KMS-11 (cell line): ENCODE measurements around the gene SLC35A3.

ENCODE experiments used
- H2AFZ ChIP-seq: fragments of 200-600 bp; sonication (generic); 2 replicates; pipeline ENCODE4 v1.6.1; 2016; ENCODE audit warnings: antibody characterized with exemption, mixed run types, low read depth
- H3K27ac ChIP-seq: fragments of 200-600 bp; sonication (generic); 2 replicates; pipeline ENCODE4 v1.6.1; 2016; ENCODE audit warnings: mild to moderate bottlenecking, mixed run types
- H3K27me3 ChIP-seq: fragments of 200-600 bp; sonication (generic); 2 replicates; pipeline ENCODE4 v1.6.1; 2017; ENCODE audit warnings: mild to moderate bottlenecking, low read depth, mixed run types, moderate library complexity; ENCODE audit not compliant: insufficient read depth
- H3K36me3 ChIP-seq: fragments of 200-600 bp; sonication (generic); 2 replicates; pipeline ENCODE4 v1.6.1; 2017; ENCODE audit warnings: mild to moderate bottlenecking, mixed run types; ENCODE audit not compliant: insufficient read depth
- H3K4me1 ChIP-seq: fragments of 200-600 bp; sonication (generic); 2 replicates; pipeline ENCODE4 v1.6.1; 2016; ENCODE audit warnings: mild to moderate bottlenecking, low read depth, mixed run types; ENCODE audit not compliant: poor library complexity, severe bottlenecking
- H3K4me2 ChIP-seq: fragments of 200-600 bp; sonication (generic); 2 replicates; pipeline ENCODE4 v1.7.0; 2016; ENCODE audit warnings: mild to moderate bottlenecking, mixed run types
- H3K4me3 ChIP-seq: fragments of 200-600 bp; sonication (generic); IDR thresholded peaks from 2 replicates; pipeline ENCODE4 v1.6.1; 2017; ENCODE audit warnings: low read depth, low read length, mixed read lengths; ENCODE audit not compliant: insufficient read depth
- H3K79me2 ChIP-seq: fragments of 200-600 bp; sonication (generic); 2 replicates; pipeline ENCODE4 v1.6.1; 2016; ENCODE audit warnings: low read depth, mixed run types; ENCODE audit not compliant: insufficient read depth
- H3K9ac ChIP-seq: fragments of 200-600 bp; sonication (generic); 2 replicates; pipeline ENCODE4 v1.6.1; 2016; ENCODE audit warnings: mild to moderate bottlenecking, mixed run types
- H4K20me1 ChIP-seq: fragments of 200-600 bp; sonication (generic); 2 replicates; pipeline ENCODE4 v1.6.1; 2016; ENCODE audit warnings: mild to moderate bottlenecking, mixed run types; ENCODE audit not compliant: insufficient read depth
- CTCF ChIP-seq: fragments of 200-600 bp; sonication (generic); conservative IDR thresholded peaks from 2 replicates; pipeline ENCODE4 v1.6.1; 2017; ENCODE audit warnings: low read depth, mild to moderate bottlenecking, antibody characterized with exemption, low read length, moderate library complexity, mixed read lengths

The SLC35A3 gene

GRCh38 chr1:99994496-99994895, 24.7 kb downstream of the SLC35A3 start:
- no peaks in the 10 kb centered on the region for H3K27me3 ChIP-seq
- no peaks in the 10 kb centered on the region; the same call in 1 of the 2 replicates for H3K79me2 ChIP-seq
- no peaks in the 10 kb centered on the region for H3K36me3 ChIP-seq
- no peak overlapping the region for H2AFZ ChIP-seq
- H4K20me1 ChIP-seq = no peaks in the 10 kb centered on the region
- H3K4me1 ChIP-seq = peaks cover 20% of the 10 kb centered on the region
- no peak overlapping the region for H3K9ac ChIP-seq
- no peak overlapping the region for H3K4me2 ChIP-seq
- no peak overlapping the region for H3K4me3 ChIP-seq
- TF ChIP-seq CTCF = no peak
- no peak overlapping the region for H3K27ac ChIP-seq

GRCh38 chr1:99996951-99997350, 27.2 kb downstream of the SLC35A3 start:
- Histone ChIP-seq H3K9ac (no peak overlapping the region), H2AFZ (no peak overlapping the region), H3K4me1 (peaks cover 20% of the 10 kb centered on the region), H3K27ac (no peak overlapping the region), H3K79me2 (no peaks in the 10 kb centered on the region), H3K27me3 (no peaks in the 10 kb centered on the region), H3K36me3 (no peaks in the 10 kb centered on the region), H3K4me2 (no peak overlapping the region), H3K4me3 (no peak overlapping the region), H4K20me1 (no peaks in the 10 kb centered on the region)
- TF ChIP-seq CTCF = no peak

- Histone ChIP-seq H3K9ac (no peak overlapping the region), H4K20me1 (no peaks in the 10 kb centered on the region), H3K36me3 (no peaks in the 10 kb centered on the region), H3K79me2 (no peaks in the 10 kb centered on the region), H2AFZ (no peak overlapping the region), H3K4me1 (no peaks in the 10 kb centered on the region), H3K4me2 (no peak overlapping the region), H3K27ac (no peak overlapping the region), H3K4me3 (no peak overlapping the region), H3K27me3 (no peaks in the 10 kb centered on the region)
- no peak for TF ChIP-seq CTCF
Observed at GRCh38 chr1:100001462-100001861, 31.7 kb downstream of the SLC35A3 start.

GRCh38 chr1:100005424-100005823, 35.6 kb downstream of the SLC35A3 start:
- Histone ChIP-seq H3K27ac (no peak overlapping the region), H3K9ac (no peak overlapping the region), H2AFZ (no peak overlapping the region), H4K20me1 (no peaks in the 10 kb centered on the region), H3K79me2 (no peaks in the 10 kb centered on the region), H3K4me3 (no peak overlapping the region), H3K4me2 (no peak overlapping the region), H3K36me3 (no peaks in the 10 kb centered on the region), H3K27me3 (no peaks in the 10 kb centered on the region), H3K4me1 (peaks cover 6% of the 10 kb centered on the region)
- no peak for TF ChIP-seq CTCF
